ENCODE measurements around the gene LGSN.
"Not testable (repeated sequence)": the region's sequence is repeated elsewhere in the genome, so short reads cannot be mapped to it uniquely, and the experiment has no call there.

LGSN gene

GRCh38 chr6:63246581-63246980 lies 73.2 kb downstream of the LGSN start:
- no peak for DNase-seq (ENCODE audit: low read depth in 4 of 4, low spot score in 1 of 4)

DNA sequence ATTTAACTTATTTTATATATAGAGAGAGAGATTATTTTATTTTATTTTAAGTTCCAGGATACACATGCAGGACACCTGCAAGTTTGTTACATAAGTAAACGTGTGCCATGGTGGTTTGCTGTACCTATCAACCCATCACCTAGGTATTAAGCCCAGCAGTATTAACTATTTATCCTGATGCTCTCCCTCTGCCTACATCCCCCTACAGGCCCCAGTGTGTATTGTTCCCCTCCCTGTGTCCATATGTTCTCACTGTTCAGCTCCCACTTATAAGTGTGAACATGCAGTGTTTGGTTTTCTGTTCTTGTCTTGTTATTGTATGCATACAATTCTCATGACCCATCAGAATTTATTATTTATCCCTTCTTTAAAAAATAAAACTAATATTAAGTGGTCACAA lies 73.9 kb downstream of the LGSN start:
- DNase-seq (ENCODE audit: low read depth in 4 of 4, low spot score in 1 of 4): no peak

DNA sequence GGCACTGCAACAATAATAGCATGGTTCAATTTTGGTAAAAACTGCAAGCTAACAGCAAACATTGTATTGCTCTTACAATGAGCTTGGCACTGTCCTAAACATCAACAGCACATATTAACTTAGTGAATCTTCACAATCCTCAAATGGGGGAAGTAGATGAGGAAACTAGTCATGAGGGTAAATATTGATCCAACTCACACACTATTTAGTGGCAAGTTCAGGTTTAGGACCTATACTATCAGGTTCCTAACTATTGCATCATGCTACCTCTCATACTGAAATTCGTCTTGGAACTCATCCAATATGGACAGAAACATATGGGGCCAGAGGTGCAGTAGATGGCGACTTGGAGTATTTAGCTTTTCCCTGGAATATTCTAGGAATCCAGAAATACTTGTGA lies 74.4 kb downstream of the LGSN start:
- DNase-seq (ENCODE audit: low read depth in 4 of 4, low spot score in 1 of 4): no peak

DNA sequence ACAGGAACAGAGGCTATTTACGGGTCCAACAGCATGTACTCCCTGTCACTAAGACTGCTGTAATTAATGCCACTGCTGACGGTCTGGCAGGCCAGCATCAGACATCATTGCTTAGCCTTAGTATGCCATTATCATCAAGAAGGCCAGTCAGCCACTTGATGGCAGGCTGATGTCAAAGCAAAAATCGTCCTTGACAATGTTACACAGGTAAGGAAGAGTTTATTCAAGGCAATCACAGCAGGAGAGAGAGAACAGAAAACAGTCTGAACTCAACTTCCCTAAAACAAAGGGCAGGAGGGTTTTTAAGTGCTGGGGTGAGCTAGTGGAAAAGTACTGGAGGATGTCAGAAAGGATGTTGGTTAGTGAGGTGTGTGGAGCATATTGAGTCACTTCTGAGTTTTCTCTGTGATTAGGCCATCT lies 83.4 kb downstream of the LGSN start:
- DNase-seq (ENCODE audit: low read depth in 4 of 4, low spot score in 1 of 4): no peak

DNA sequence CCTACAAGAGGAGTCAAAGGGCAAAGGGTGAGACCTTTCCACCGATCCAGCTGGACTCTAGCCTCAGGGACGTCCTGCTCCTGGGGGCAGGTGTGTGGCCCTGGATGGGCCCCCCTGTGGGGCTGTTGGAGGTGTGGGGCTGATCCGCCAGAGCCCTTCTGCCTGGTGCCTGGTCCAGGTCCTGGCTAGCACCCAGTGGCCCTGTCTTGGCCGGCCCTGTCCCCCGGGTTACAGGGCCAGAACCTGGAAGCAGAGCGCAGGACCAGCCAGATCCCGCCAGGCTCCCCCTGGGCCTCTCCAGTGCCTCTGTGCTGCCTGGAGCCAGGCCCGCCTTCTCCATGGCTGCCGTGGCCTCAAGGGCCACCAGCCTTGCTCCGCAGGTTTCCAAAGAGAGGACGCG lies 89.3 kb downstream of the LGSN start:
- not testable (repeated sequence) for DNase-seq (ENCODE audit: low read depth in 4 of 4, low spot score in 1 of 4)

DNA sequence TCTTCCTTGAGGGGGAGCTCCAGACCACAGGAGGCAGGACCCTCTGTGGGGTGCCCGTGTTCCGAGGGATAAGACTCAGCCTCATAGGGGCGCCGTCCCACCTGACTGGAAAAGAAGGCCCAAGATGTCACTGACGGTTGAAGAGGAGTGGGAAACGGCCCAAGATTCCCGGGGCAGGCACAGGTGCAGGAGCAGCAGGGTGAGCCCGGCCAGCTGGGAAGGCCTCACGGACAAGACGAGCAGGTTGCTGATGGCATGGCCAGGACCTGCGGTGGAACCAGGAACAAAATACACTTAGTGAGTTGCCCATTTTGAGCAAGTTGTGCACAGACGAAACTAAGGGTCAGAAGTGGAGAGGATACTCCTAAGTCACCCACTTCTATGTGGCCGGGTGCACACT lies 89.8 kb downstream of the LGSN start:
- not testable (repeated sequence) for DNase-seq (ENCODE audit: low read depth in 4 of 4, low spot score in 1 of 4)

- DNase-seq (ENCODE audit: low read depth in 4 of 4, low spot score in 1 of 4): not testable (repeated sequence)
Measured at GRCh38 chr6:63227928-63228894, 91.6 kb downstream of the LGSN start.

- not testable (repeated sequence) for DNase-seq (ENCODE audit: low read depth in 4 of 4, low spot score in 1 of 4)
Measured at GRCh38 chr6:63225987-63226386, 93.8 kb downstream of the LGSN start.
